GM21423 (cell line): ENCODE results near the gene LRRK1.

Source experiments
- ATAC-seq: cut with Tn5 transposase; IDR thresholded peaks from one replicate; pipeline ENCODE4 v1.9.1; 2021; ENCODE audit warnings: mild to moderate bottlenecking, moderate library complexity; ENCODE audit not compliant: unreplicated experiment

The LRRK1 gene

GRCh38 chr15:101107625-101108460 is 188.7 kb downstream of the LRRK1 start:
- ATAC-seq: no peak

- ATAC-seq: no peak
Measured at GRCh38 chr15:101108461-101108775, 189.3 kb downstream of the LRRK1 start.

- no peak for ATAC-seq
Measured at GRCh38 chr15:101108791-101109190, 189.6 kb downstream of the LRRK1 start.

GRCh38 chr15:101110681-101111569 is 191.8 kb downstream of the LRRK1 start:
- no peak for ATAC-seq

- no peak for ATAC-seq
Measured at GRCh38 chr15:101111570-101112262, 192.6 kb downstream of the LRRK1 start.

- no peak for ATAC-seq
Measured at GRCh38 chr15:101112336-101113113, 193.4 kb downstream of the LRRK1 start.

- ATAC-seq: no peak
Measured at GRCh38 chr15:101113114-101114005, 194.2 kb downstream of the LRRK1 start.

- ATAC-seq: no peak
Measured at GRCh38 chr15:101114166-101114565, 195.0 kb downstream of the LRRK1 start.

- ATAC-seq: no peak
Measured at GRCh38 chr15:101114610-101115009, 195.5 kb downstream of the LRRK1 start.

GRCh38 chr15:101115393-101115785 is 196.2 kb downstream of the LRRK1 start:
- ATAC-seq: no peak

GRCh38 chr15:101115786-101116680 is 196.9 kb downstream of the LRRK1 start:
- ATAC-seq: no peak

GRCh38 chr15:101116681-101116976 is 197.5 kb downstream of the LRRK1 start:
- no peak for ATAC-seq

- no peak for ATAC-seq
Measured at GRCh38 chr15:101118116-101118515, 199.0 kb downstream of the LRRK1 start.

GRCh38 chr15:101118615-101119014 is 199.5 kb downstream of the LRRK1 start:
- no peak for ATAC-seq

GRCh38 chr15:101119181-101119580 is 200.0 kb downstream of the LRRK1 start:
- ATAC-seq: no peak
